ENCODE results near the gene MMP23B. TPM values are rescaled to one million over a fixed set of nuclear protein-coding genes. Genes with fewer than 3 reads are reported as not detected.

Gene MMP23B
- total and polyA plus RNA-seq, 10 of the 15 experiments (the other 5 are each of a cell fraction or from before 2014, with no cell fraction given) = 0.25 to 0.76 (median 0.34) TPM; not detected in 4

Other genes starting within 250 kb of the MMP23B start
Only the 7 nearest of the 15 such genes appear.
- 0.17 TPM in 1 of 2 replicates, not detected in the other for gene TMEM240, start 91.5 kb upstream of the MMP23B start, total RNA-seq (2014; rRNA removed)
- not detected in 2 replicates for gene TMEM240, start 91.5 kb upstream of the MMP23B start, total RNA-seq (2014; rRNA removed; fragmentation: Illumina TruSeq; extraction: Trizol)
- 0.49 TPM in 1 of 2 replicates, not detected in the other for gene TMEM240, start 91.5 kb upstream of the MMP23B start, total RNA-seq (2021)
- gene TMEM240, start 91.5 kb upstream of the MMP23B start, polyA plus RNA-seq (2011; rRNA removed) = not detected in 2 replicates
- not detected in 2 replicates for gene TMEM240, start 91.5 kb upstream of the MMP23B start, polyA plus RNA-seq (2014; fragmentation: Illumina TruSeq; extraction: Trizol)
- gene TMEM240, start 91.5 kb upstream of the MMP23B start, polyA plus RNA-seq (2014; fragmentation: Nextera tagmentation; extraction: Ambion mirVana) = not detected
- 0.32 TPM in 1 of 2 replicates, not detected in the other for gene TMEM240, start 91.5 kb upstream of the MMP23B start, polyA plus RNA-seq (2014; rRNA removed)
- not detected for gene TMEM240, start 91.5 kb upstream of the MMP23B start, polyA plus RNA-seq (2016; fragmentation: Nextera tagmentation; extraction: Ambion mirVana)
- gene SSU72, start 57.3 kb upstream of the MMP23B start, total RNA-seq (2014; rRNA removed) = 61.6 and 67.8 TPM in 2 replicates
- 38.1 and 42.5 TPM in 2 replicates for gene SSU72, start 57.3 kb upstream of the MMP23B start, total RNA-seq (2014; rRNA removed; fragmentation: Illumina TruSeq; extraction: Trizol)
- 92.6 and 97.4 TPM in 2 replicates for gene SSU72, start 57.3 kb upstream of the MMP23B start, total RNA-seq (2021)
- gene SSU72, start 57.3 kb upstream of the MMP23B start, polyA plus RNA-seq (2011; rRNA removed) = 46.7 and 53.3 TPM in 2 replicates
- gene SSU72, start 57.3 kb upstream of the MMP23B start, polyA plus RNA-seq (2014; fragmentation: Illumina TruSeq; extraction: Trizol) = 66.7 and 84.0 TPM in 2 replicates
- gene SSU72, start 57.3 kb upstream of the MMP23B start, polyA plus RNA-seq (2014; fragmentation: Nextera tagmentation; extraction: Ambion mirVana) = 10 to 100 TPM; 28.6 to 60.5 TPM
- 110 and 117 TPM in 2 replicates for gene SSU72, start 57.3 kb upstream of the MMP23B start, polyA plus RNA-seq (2014; rRNA removed)
- gene SSU72, start 57.3 kb upstream of the MMP23B start, polyA plus RNA-seq (2016; fragmentation: Nextera tagmentation; extraction: Ambion mirVana) = 100 to 1,000 TPM in 1 of 2 experiments, 10 to 100 TPM in 1; 67.5 to 172 TPM
- 0.22 and 0.23 TPM in 2 replicates for gene FNDC10, start 32.0 kb upstream of the MMP23B start, total RNA-seq (2014; rRNA removed)
- gene FNDC10, start 32.0 kb upstream of the MMP23B start, total RNA-seq (2014; rRNA removed; fragmentation: Illumina TruSeq; extraction: Trizol) = 0.27 and 0.28 TPM in 2 replicates
- 1.0 and 1.3 TPM in 2 replicates for gene FNDC10, start 32.0 kb upstream of the MMP23B start, total RNA-seq (2021)
- not detected in 2 replicates for gene FNDC10, start 32.0 kb upstream of the MMP23B start, polyA plus RNA-seq (2011; rRNA removed)
- gene FNDC10, start 32.0 kb upstream of the MMP23B start, polyA plus RNA-seq (2014; fragmentation: Illumina TruSeq; extraction: Trizol) = 0.18 TPM in 1 of 2 replicates, not detected in the other
- under 1 TPM in 1 of 2 experiments, not detected in 1; 0.05 TPM for gene FNDC10, start 32.0 kb upstream of the MMP23B start, polyA plus RNA-seq (2014; fragmentation: Nextera tagmentation; extraction: Ambion mirVana)
- 0.79 and 1.1 TPM in 2 replicates for gene FNDC10, start 32.0 kb upstream of the MMP23B start, polyA plus RNA-seq (2014; rRNA removed)
- gene FNDC10, start 32.0 kb upstream of the MMP23B start, polyA plus RNA-seq (2016; fragmentation: Nextera tagmentation; extraction: Ambion mirVana) = not detected
- 13.9 and 17.1 TPM in 2 replicates for gene MIB2, start 16.7 kb upstream of the MMP23B start, total RNA-seq (2014; rRNA removed)
- 1.8 and 2.3 TPM in 2 replicates for gene MIB2, start 16.7 kb upstream of the MMP23B start, total RNA-seq (2014; rRNA removed; fragmentation: Illumina TruSeq; extraction: Trizol)
- gene MIB2, start 16.7 kb upstream of the MMP23B start, total RNA-seq (2021) = 25.4 and 26.8 TPM in 2 replicates
- gene MIB2, start 16.7 kb upstream of the MMP23B start, polyA plus RNA-seq (2011; rRNA removed) = 3.2 and 5.5 TPM in 2 replicates
- gene MIB2, start 16.7 kb upstream of the MMP23B start, polyA plus RNA-seq (2014; fragmentation: Illumina TruSeq; extraction: Trizol) = 0.60 and 0.78 TPM in 2 replicates
- gene MIB2, start 16.7 kb upstream of the MMP23B start, polyA plus RNA-seq (2014; fragmentation: Nextera tagmentation; extraction: Ambion mirVana) = under 1 TPM in 1 of 2 experiments, not detected in 1; 0.42 TPM
- gene MIB2, start 16.7 kb upstream of the MMP23B start, polyA plus RNA-seq (2014; rRNA removed) = 17.4 and 23.0 TPM in 2 replicates
- 10 to 100 TPM; 10.9 to 15.4 TPM for gene MIB2, start 16.7 kb upstream of the MMP23B start, polyA plus RNA-seq (2016; fragmentation: Nextera tagmentation; extraction: Ambion mirVana)
- gene CDK11B, start 26.8 kb downstream of the MMP23B start, total RNA-seq (2014; rRNA removed) = 15.4 and 17.1 TPM in 2 replicates
- 10.8 and 11.9 TPM in 2 replicates for gene CDK11B, start 26.8 kb downstream of the MMP23B start, total RNA-seq (2014; rRNA removed; fragmentation: Illumina TruSeq; extraction: Trizol)
- gene CDK11B, start 26.8 kb downstream of the MMP23B start, total RNA-seq (2021) = 24.0 and 24.2 TPM in 2 replicates
- gene CDK11B, start 26.8 kb downstream of the MMP23B start, polyA plus RNA-seq (2011; rRNA removed) = 2.8 and 5.3 TPM in 2 replicates
- 30.9 and 43.8 TPM in 2 replicates for gene CDK11B, start 26.8 kb downstream of the MMP23B start, polyA plus RNA-seq (2014; fragmentation: Illumina TruSeq; extraction: Trizol)
- 1 to 10 TPM; 3.2 to 6.9 TPM for gene CDK11B, start 26.8 kb downstream of the MMP23B start, polyA plus RNA-seq (2014; fragmentation: Nextera tagmentation; extraction: Ambion mirVana)
- 19.4 and 23.2 TPM in 2 replicates for gene CDK11B, start 26.8 kb downstream of the MMP23B start, polyA plus RNA-seq (2014; rRNA removed)
- 10 to 100 TPM; 18.9 to 22.4 TPM for gene CDK11B, start 26.8 kb downstream of the MMP23B start, polyA plus RNA-seq (2016; fragmentation: Nextera tagmentation; extraction: Ambion mirVana)
- gene SLC35E2B, start 60.6 kb downstream of the MMP23B start, total RNA-seq (2014; rRNA removed) = 19.8 and 20.2 TPM in 2 replicates
- 15.8 and 16.5 TPM in 2 replicates for gene SLC35E2B, start 60.6 kb downstream of the MMP23B start, total RNA-seq (2014; rRNA removed; fragmentation: Illumina TruSeq; extraction: Trizol)
- 33.7 and 36.7 TPM in 2 replicates for gene SLC35E2B, start 60.6 kb downstream of the MMP23B start, total RNA-seq (2021)
- 14.4 and 18.4 TPM in 2 replicates for gene SLC35E2B, start 60.6 kb downstream of the MMP23B start, polyA plus RNA-seq (2011; rRNA removed)
- 19.5 and 23.6 TPM in 2 replicates for gene SLC35E2B, start 60.6 kb downstream of the MMP23B start, polyA plus RNA-seq (2014; fragmentation: Illumina TruSeq; extraction: Trizol)
- gene SLC35E2B, start 60.6 kb downstream of the MMP23B start, polyA plus RNA-seq (2014; fragmentation: Nextera tagmentation; extraction: Ambion mirVana) = 1 to 10 TPM; 2.6 to 4.1 TPM
- 29.3 and 31.5 TPM in 2 replicates for gene SLC35E2B, start 60.6 kb downstream of the MMP23B start, polyA plus RNA-seq (2014; rRNA removed)
- 10 to 100 TPM; 18.6 to 18.7 TPM for gene SLC35E2B, start 60.6 kb downstream of the MMP23B start, polyA plus RNA-seq (2016; fragmentation: Nextera tagmentation; extraction: Ambion mirVana)
- 19.3 and 29.4 TPM in 2 replicates for gene CDK11A, start 92.2 kb downstream of the MMP23B start, total RNA-seq (2014; rRNA removed)
- 20.1 and 22.0 TPM in 2 replicates for gene CDK11A, start 92.2 kb downstream of the MMP23B start, total RNA-seq (2014; rRNA removed; fragmentation: Illumina TruSeq; extraction: Trizol)
- 37.0 and 46.0 TPM in 2 replicates for gene CDK11A, start 92.2 kb downstream of the MMP23B start, total RNA-seq (2021)
- 3.6 and 7.4 TPM in 2 replicates for gene CDK11A, start 92.2 kb downstream of the MMP23B start, polyA plus RNA-seq (2011; rRNA removed)
- 20.1 and 30.0 TPM in 2 replicates for gene CDK11A, start 92.2 kb downstream of the MMP23B start, polyA plus RNA-seq (2014; fragmentation: Illumina TruSeq; extraction: Trizol)
- 1 to 10 TPM; 5.1 to 9.0 TPM for gene CDK11A, start 92.2 kb downstream of the MMP23B start, polyA plus RNA-seq (2014; fragmentation: Nextera tagmentation; extraction: Ambion mirVana)
- 37.4 and 52.0 TPM in 2 replicates for gene CDK11A, start 92.2 kb downstream of the MMP23B start, polyA plus RNA-seq (2014; rRNA removed)
- gene CDK11A, start 92.2 kb downstream of the MMP23B start, polyA plus RNA-seq (2016; fragmentation: Nextera tagmentation; extraction: Ambion mirVana) = 10 to 100 TPM; 24.0 to 27.8 TPM

Data from GM12878 (cell line).